Adrenal gland (tissue), 12 donors: Measurements from ENCODE around the gene CPED1. TPM values are rescaled to one million over a fixed set of nuclear protein-coding genes. Genes with fewer than 3 reads are reported as not detected.

Source experiments
- DNase-seq, 7 donors: peaks; one replicate each; pipeline ENCODE4 v3.0.0-alpha.2; 2019 to 2020
- H3K27ac ChIP-seq, 5 donors: fragments of 200-600 bp; sonication (generic) in 4 of 5; 1 replicate in 3 of 5; 2 replicates in 2 of 5; pipeline versions ENCODE4 v1.5.1 to v1.8.0; 2016 to 2020; ENCODE audit warnings: mild to moderate bottlenecking in 1 of 5
- H3K27me3 ChIP-seq: fragments of 200-600 bp; 2 replicates; pipeline ENCODE4 v1.8.0; 2021
- H3K36me3 ChIP-seq, 2 donors: fragments of 200-600 bp; replicated peaks in 1 of 2; 1 replicate in 1 of 2; 2 replicates in 1 of 2; pipeline versions ENCODE4 v1.5.1 to v1.8.0; 2018 to 2022
- H3K4me1 ChIP-seq, 2 donors: fragments of 200-600 bp; replicated peaks in 1 of 2; 1 replicate in 1 of 2; 2 replicates in 1 of 2; pipeline versions ENCODE4 v1.5.1 to v1.8.0; 2018 to 2021
- H3K4me3 ChIP-seq, 4 donors: fragments of 200-600 bp; sonication (generic) in 3 of 4; one replicate each; pipeline ENCODE4 v1.5.1; 2016 to 2018
- H3K9me3 ChIP-seq, 3 donors: fragments of 200-600 bp; sonication (generic) in 1 of 3; replicated peaks in 1 of 3; 1 replicate in 2 of 3; 2 replicates in 1 of 3; pipeline versions ENCODE4 v1.5.1 to v1.8.0; 2016 to 2021
- POLR2A ChIP-seq, 2 donors: fragments of 450-650 bp; IDR thresholded peaks; one replicate each; pipeline ENCODE4 v1.6.1; 2017; ENCODE audit warnings: antibody characterized with exemption in 2 of 2, mild to moderate bottlenecking in 2 of 2, moderate library complexity in 1 of 2
- WGBS, 4 donors: extraction: QIAGEN DNeasy Blood & Tissue Kit in 2 of 4; methylation state at CpG; one replicate each; pipeline versions ENCODE4 v1.1.5 to v1.1.7; 2013 to 2017; 5-methylcytosine and 5-hydroxymethylcytosine counted together
- intact Hi-C, 2 donors: fragments of 100-400 bp; cut with DNase I; formaldehyde crosslinking; loops; one replicate each; pipeline versions ENCODE4 v1.14.1 to v1.15.0; 2022 to 2023
- polyA plus RNA-seq, 3 donors: library from polyadenylated mRNA; stranded (reverse); fragments of 200-250 nt in 2 of 3; fragments of 350-450 nt in 1 of 3; fragmentation: Illumina TruSeq in 1 of 3; extraction: RNeasy Lipid Tissue Mini Kit (QIAGEN cat#74804) in 1 of 3; gene quantifications; one replicate each; pipeline ENCODE4 v1.2.3, GENCODE V29; 2013 to 2014
- total RNA-seq, 9 donors: library from RNA; depleted of rRNA in 4 of 9; stranded (reverse); fragments of >200 nt in 4 of 9; fragments of 120-200 nt in 1 of 9; fragmentation: NEBNext Ultra II Directional in 1 of 9; extraction: Animal tissue kit (Norgen Biotek cat#: 25700) in 1 of 9; gene quantifications; one replicate each; pipeline versions ENCODE4 v1.1.0 to v1.2.4, GENCODE V29; 2013 to 2023
- TF ChIP-seq, protein P1 (sequence below), 6 experiments: fragments of 450-650 bp in 4 of 6; fragments of 200-600 bp in 2 of 6; sonication (generic) in 1 of 6; IDR thresholded peaks; 1 replicate in 5 of 6; 2 replicates in 1 of 6; pipeline versions ENCODE4 v1.5.1 to v1.8.0; 2016 to 2021; ENCODE audit warnings: antibody characterized with exemption in 6 of 6, mild to moderate bottlenecking in 2 of 6, moderate library complexity in 1 of 6
- donor health status: healthy with polysubstance abuse.
- donor health status: Bipolar disorder and iron deficiency.
- donor health status: DM: yes; HTN: yes; CAD: no.
- donor health status: DM: no; HTN: no; CAD: no.
- donor health status: DM: no; HTN: no; CAD: no.
- donor health status: DM: yes; HTN: yes; CAD: no.

Gene CPED1
- total and polyA plus RNA-seq, 12 donors = 5.2 to 72.2 (median 40.7) TPM

- Histone ChIP-seq H3K27me3 (no peaks in the 10 kb centered on the region), H3K4me3 (no peak overlapping the region), H3K9me3 (no peaks in the 10 kb centered on the region), H3K27ac (no peak overlapping the region), H3K4me1 (no peaks in the 10 kb centered on the region), H3K36me3 (no peaks in the 10 kb centered on the region)
- intact Hi-C loops = no loop called here
- TF ChIP-seq, protein P1, sequence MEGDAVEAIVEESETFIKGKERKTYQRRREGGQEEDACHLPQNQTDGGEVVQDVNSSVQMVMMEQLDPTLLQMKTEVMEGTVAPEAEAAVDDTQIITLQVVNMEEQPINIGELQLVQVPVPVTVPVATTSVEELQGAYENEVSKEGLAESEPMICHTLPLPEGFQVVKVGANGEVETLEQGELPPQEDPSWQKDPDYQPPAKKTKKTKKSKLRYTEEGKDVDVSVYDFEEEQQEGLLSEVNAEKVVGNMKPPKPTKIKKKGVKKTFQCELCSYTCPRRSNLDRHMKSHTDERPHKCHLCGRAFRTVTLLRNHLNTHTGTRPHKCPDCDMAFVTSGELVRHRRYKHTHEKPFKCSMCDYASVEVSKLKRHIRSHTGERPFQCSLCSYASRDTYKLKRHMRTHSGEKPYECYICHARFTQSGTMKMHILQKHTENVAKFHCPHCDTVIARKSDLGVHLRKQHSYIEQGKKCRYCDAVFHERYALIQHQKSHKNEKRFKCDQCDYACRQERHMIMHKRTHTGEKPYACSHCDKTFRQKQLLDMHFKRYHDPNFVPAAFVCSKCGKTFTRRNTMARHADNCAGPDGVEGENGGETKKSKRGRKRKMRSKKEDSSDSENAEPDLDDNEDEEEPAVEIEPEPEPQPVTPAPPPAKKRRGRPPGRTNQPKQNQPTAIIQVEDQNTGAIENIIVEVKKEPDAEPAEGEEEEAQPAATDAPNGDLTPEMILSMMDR (IDR thresholded peaks at IDR 0.05) = no peak
- 77 to 87% (median 82%) methylated on average over 2 of the region's 2 CpGs for WGBS, 4 donors
- no peak for DNase-seq
Observed at GRCh38 chr7:121157885-121158590, 169.5 kb downstream of the CPED1 start.

- no peak for TF ChIP-seq POLR2A (IDR thresholded peaks at IDR 0.05)
- TF ChIP-seq, protein P1 (IDR thresholded peaks at IDR 0.05) = no peak
- WGBS, 4 donors = 77 to 89% (median 85%) methylated on average over 3 of the region's 3 CpGs
- H3K4me3 ChIP-seq = no peak overlapping the region
- no peaks in the 10 kb centered on the region for H3K9me3 ChIP-seq
- no peaks in the 10 kb centered on the region for H3K36me3 ChIP-seq
- intact Hi-C loops = no loop called here
- DNase-seq = no peak
- no peaks in the 10 kb centered on the region for H3K27me3 ChIP-seq
- H3K27ac ChIP-seq = no peak overlapping the region
- H3K4me1 ChIP-seq = no peaks in the 10 kb centered on the region
Observed at GRCh38 chr7:121158665-121159064, 170.2 kb downstream of the CPED1 start.

DNA sequence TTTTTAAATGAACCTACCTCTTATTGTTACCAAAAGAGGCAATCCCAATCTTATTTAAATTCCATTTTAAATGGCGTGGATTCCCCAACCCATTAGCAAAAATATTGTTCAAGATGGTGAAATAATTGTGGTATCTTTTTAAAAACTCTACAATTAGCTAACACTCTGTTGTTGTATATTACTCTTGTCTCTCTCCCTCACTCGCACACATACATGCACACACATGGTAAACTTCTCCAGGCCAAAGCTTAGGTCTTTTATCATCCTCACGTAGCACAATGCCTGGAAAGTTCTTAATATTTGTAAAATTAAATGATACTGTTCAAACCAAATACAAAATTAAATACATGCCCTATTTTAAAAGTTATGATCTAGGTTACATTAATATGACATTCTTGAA lies 171.0 kb downstream of the CPED1 start:
- Histone ChIP-seq H3K4me3 (no peak overlapping the region), H3K4me1 (no peaks in the 10 kb centered on the region), H3K36me3 (no peaks in the 10 kb centered on the region), H3K9me3 (no peaks in the 10 kb centered on the region), H3K27me3 (no peaks in the 10 kb centered on the region), H3K27ac (no peak overlapping the region)
- TF ChIP-seq, protein P1 (IDR thresholded peaks at IDR 0.05) = no peak
- no peak for TF ChIP-seq POLR2A (IDR thresholded peaks at IDR 0.05)
- WGBS, 4 donors = 75 to 94% (median 87%) methylated on average over 3 of the region's 3 CpGs
- intact Hi-C loops = no loop called here
- no peak for DNase-seq

GRCh38 chr7:121160150-121161008 lies 171.9 kb downstream of the CPED1 start:
- intact Hi-C loops = no loop called here
- H3K36me3 ChIP-seq = no peaks in the 10 kb centered on the region
- no peaks in the 10 kb centered on the region for H3K27me3 ChIP-seq
- DNase-seq = no peak
- no peak for TF ChIP-seq POLR2A (IDR thresholded peaks at IDR 0.05)
- TF ChIP-seq, protein P1 (IDR thresholded peaks at IDR 0.05) = no peak
- WGBS, 4 donors = 79 to 84% (median 82%) methylated on average over 4 of the region's 4 CpGs
- H3K4me1 ChIP-seq = no peaks in the 10 kb centered on the region
- H3K9me3 ChIP-seq = no peaks in the 10 kb centered on the region
- H3K27ac ChIP-seq = no peak overlapping the region
- H3K4me3 ChIP-seq = no peak overlapping the region
